GM21526 (cell line): ENCODE data around the gene GPR17.

ENCODE experiments used
- ATAC-seq: cut with Tn5 transposase; IDR thresholded peaks from one replicate; pipeline ENCODE4 v1.9.1; 2021; ENCODE audit warnings: moderate library complexity; ENCODE audit not compliant: unreplicated experiment, low FRiP score

Gene GPR17

DNA sequence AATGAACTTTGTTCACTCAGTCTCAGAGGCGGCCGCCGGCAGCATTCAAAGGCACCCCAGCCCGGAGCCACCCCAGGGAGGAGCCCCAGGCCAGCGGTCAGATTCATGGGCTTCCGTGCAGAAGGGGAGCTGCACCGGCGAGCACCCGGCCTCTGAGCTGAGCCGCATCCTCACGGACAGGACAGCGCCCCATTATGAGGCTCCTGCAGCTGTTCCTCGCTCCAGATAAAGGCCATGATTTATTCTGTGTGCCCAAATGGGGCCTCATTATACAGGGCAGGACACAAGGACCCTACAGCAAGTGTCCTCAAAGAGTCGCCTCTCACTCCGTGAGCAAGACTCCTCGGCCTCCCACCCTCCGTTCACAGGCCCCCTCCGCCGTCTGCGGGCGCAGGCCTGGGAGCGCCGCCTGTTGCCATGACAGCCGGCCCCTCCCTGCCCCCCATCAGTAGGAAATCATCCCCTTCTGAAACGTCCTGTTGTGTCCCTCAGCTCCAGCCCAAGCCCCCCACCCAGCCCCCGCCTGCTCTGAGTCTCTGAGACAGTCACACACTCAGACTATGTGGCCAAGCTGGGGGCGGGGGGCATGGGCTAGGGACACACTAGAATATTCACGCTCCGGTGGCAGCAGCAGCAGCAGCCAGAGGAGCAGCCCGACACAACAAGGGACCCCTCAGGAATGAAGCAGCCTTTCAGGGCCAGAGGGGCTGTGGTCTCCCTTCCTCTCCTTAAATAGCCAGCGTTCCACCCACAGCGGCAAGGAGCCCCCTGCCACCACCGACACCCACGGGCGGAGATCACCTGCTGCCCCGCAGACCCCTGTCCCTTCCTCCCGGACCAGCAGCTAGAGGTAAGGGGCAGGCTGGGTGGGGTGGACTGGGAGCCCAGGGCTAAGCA is at the start of gene GPR17:
GPR17 (plus strand) TSS at position 759 of the 897 bp plus-strand sequence. CDS start 4,583 bp downstream, outside the sequence.
- ATAC-seq, result no peak

DNA sequence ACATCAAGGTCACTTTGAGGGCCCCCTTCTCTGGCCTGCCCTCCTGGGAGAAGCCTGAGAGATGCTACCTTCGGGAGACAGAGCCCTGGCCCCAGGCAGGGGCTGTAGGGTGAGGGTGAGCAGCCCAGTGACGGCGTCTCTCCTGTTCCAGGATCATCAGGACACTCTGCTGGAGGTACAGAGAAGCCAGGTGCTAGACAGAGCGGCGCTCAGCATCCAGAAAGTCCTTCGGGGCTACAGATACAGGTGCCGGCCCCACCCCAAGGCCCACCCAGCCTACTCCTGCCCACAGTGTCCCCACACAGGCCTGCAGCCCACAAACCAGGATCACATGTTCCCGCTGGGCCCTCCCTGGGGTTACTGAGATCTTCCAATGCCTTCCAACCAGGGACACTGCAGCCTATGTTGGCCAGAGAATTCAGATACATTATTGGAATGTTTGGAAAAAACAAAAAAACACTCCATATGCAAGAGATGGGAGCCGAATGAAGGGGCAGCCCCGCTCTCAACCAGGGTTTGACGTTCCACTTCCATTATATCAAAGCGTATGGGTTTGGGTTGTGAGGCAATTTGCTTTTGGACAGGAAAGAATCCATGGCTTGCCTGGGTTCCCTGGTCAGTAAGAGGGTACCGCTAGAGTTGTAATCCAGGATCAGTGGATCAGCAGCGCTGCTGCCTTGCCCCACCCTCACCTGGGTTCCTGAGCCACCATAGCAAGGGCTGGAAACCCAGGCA is 49.5 kb upstream of the GPR17 start:
- no peak for ATAC-seq

DNA sequence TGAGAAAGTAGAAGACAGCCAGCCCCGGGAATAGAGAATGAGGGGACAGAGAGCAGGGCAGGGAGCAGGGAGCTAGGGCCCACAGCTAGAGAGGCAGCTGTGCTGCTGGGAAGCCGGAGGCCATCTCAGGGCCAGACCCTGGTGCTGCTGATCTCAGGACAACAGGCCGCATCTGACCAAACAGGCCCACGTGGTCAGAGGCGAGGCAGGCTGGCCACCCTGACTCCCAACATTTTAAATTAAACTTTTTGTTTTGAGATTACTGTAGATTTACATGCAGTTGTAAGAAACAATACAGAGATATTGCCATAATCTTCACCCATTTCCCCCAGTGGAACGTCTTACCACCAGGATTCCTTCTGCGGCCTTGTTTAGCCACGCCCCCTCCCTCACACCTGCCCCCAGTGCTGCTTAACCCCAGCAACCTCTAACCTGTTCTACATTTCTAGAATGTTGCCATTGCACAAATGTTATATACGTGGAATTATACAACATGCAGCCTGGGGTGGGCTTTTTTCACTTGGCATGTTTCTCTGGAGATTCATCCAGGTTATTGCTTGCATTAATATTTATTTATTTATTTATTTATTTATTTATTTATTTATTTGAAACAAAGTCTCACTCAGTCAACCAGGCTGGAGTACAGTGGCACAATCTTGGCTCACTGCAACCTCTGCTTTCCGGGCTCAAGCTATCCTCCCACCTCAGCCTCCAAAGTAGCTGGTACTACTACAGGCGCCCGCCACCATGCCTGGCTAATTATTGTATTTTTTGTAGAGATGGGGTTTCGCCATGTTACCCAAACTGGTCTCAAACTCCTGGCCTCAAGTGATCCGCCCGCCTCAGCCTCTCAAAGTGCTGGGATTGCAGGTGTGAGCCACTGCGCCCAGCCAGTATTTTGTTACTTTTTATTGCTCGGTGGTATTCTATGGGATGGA is 48.6 kb upstream of the GPR17 start:
- ATAC-seq, result no peak

DNA sequence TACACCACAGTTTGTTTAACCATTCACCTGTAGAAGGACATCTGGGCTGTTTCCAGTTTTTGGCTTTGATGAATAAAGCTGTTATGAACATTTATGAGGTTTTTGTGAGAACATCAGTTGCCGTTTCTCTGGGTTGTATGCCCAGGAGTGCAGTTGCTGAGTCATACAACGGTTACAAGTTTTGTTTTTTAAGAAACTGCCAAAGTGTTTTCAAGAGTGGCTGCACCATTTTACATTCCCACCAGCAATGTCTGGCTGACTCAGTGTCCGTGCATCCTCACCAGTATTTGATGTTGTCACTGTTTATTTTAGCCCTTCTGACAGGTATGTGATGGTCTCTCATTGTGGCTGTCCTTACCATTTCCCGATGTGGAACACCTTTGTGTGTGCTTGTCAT is 48.0 kb upstream of the GPR17 start:
- no peak for ATAC-seq

DNA sequence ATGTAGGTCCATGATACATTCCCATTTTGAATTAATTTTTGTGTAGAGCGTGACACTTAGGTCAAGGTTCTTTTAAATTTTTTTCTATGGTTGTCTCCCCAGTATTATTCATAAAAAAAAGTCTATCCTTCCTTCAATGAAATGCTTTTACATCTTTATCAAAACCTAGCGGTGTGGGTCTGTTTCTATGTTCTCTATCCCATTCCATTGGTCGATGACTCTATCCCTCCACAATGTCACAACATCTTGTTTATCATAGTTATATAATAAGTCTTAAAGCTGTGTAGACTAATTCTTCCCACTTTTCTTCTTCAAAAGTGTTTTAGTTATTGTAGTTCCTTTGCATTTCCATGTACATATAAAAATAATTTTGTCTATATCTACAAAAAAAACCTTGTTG is 47.2 kb upstream of the GPR17 start:
- ATAC-seq, result no peak

GRCh38 chr2:127599211-127599610 is 46.7 kb upstream of the GPR17 start:
- no peak for ATAC-seq

DNA sequence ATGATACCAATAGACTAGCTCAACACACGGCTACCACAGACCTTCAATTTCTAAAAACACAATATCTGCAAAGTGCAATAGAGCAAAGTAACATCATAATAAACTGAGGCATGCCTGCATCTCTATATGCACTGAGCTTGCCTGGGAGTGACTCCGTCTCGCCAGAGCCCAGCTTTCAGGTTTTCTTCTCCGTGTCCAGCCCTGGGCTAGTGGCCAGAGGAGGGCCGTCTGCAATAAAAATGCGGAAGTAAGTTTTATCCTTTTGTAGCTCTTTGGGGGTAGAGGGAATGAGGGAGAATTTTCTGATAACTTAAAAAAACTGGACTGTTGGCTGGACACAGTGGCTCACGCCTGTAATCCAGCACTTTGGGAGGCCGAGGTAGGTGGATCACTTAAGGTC is 41.0 kb upstream of the GPR17 start:
- ATAC-seq, result no peak

- ATAC-seq, result no peak
Measured at GRCh38 chr2:127605691-127606263, 40.2 kb upstream of the GPR17 start.

- ATAC-seq, result no peak
Measured at GRCh38 chr2:127606625-127607398, 39.1 kb upstream of the GPR17 start.

DNA sequence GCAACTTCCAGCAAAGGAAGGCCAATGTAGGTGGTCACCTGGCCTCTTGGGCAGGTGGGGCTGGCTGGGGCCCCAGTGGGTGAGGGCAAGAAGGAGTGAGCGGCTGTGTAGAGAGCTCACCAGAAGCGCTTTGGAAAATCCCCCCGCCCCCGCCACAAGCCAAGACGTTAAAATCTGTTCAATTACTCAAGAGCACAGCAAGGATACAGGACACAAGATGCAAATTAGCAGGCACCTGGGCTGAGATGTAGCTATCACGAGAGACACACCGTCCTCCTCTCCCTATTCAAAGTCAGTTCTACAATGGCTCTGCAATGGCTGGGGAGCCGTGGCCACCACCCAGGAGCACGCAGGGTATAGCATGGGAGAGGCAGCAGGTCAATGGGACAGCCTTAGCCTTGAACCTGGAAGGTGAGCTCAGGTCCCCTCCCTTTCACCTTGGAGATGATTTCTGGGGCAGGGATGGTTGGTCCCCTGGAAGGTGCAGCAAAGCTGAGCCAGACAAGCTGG is 38.5 kb upstream of the GPR17 start:
- ATAC-seq, result no peak

DNA sequence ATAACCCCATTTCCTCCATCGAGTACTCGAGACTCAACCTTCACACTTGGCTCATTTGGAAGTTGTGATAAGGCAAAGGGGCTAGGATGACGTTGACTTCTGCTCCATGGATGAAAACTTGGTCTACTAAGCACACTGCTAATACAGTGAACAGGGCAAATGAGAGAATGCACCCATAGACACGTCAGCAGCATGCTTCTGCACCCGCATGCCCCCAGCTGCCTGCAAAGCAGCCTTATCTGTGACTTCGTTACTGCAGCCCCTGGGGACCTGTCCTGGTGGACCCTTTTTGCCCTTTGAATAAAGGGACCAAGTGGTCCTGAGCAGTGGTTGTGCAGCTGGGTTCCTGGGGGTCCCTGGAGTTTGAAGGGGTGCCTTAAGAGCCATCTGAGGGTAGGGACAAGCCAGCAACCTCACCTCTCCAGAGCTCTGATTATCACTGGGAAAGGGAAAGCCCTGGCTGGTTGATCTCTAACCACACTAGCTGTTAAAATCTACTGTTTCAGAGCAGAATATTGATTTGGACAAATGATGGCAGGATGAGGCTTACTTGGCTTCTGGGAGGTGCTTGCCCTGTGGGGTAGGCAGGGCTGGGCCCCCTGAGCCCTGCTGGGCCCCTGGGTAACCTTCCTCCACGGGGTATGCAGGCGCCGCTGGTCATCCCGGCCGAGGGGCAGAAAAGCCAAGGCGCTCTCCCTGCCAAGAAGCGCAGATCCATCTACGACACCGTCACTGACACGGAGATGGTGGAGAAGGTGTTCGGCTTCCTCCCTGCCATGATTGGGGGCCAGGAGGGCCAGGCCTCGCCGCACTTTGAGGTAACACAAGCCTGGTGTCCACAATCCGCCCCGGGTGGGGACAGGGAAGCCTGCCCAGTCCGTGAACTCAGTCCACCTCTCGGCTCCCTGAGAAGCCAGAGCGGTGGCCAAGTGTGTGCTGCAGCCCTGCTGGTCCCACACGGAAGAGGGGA is 37.6 kb upstream of the GPR17 start:
- ATAC-seq, result no peak

DNA sequence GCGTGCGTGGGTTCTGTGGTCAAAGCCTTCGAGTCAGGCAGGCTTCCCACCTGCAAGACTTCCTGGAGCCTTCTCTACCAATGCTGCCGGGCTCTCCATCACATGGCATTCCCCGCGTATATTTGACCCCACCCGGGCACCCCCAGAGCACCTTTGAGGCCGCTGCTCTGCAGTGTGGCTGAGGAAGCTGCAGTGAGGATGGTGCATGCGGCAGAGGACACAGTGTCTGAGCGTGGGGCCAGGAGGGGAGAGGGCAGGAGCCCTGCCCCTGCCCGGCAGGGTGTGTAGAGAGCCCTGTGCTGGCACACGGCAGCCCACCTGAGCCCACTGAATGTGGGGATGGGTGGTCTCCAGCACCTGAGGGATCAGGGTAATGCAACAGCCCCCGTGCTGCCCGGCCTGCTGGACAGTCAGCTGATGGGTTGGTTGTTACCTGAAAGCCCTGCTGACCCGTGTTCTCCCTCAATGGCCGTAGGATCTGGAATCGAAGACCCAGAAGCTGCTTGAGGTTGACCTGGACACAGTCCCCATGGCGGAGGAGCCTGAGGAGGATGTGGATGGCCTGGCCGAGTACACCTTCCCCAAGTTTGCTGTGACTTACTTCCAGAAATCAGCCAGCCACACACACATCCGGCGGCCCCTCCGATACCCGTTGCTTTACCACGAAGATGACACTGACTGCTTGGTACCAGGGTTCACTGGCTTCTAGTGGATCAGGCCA is 36.8 kb upstream of the GPR17 start:
- no peak for ATAC-seq

GRCh38 chr2:127609818-127610217 is 36.1 kb upstream of the GPR17 start:
- ATAC-seq, result no peak

- no peak for ATAC-seq
Measured at GRCh38 chr2:127610561-127610960, 35.4 kb upstream of the GPR17 start.

DNA sequence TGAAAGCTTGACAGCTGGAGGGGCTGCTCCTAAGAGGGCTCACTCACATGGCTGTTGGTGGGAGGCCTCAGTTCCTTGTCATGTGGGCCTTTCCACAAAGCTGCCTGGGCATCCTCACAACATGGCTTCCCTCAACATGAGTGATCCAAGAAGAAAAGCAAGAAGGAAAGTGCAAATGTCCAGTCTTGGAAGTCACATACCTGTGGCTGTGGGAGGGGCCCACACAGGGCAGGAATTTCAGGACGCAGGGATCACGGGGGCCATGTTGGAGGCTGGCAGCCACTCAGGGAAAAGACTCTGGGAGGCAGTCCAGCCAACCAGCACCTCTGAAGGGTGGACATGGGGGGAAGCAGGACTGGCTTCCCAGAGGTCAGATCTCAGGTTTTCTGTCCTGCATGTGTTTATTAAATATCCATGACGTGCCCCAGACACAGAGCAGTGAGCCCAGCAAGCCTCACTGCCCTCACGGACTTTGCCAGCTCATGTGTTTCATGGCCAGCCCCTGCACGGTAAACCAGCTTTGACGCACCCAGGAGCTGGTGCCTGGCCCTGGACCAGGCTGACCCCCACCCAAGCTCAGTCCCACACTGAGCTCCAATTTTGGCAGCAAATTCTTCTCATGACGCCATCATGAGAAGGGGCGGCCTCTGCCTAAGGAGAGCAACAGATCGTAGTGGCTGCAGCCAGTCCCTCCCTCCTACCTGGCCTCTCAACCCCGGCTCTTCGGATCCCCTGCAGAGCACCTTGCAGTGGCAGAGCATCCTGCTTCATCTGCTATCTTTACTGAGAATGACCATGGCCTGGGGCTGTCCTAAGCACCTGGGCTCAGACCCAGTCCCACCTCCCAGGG is 34.7 kb upstream of the GPR17 start:
- ATAC-seq, result no peak

GRCh38 chr2:127612111-127612822 is 33.7 kb upstream of the GPR17 start:
- ATAC-seq, result no peak
